Fibroblast of lung (primary cell): ENCODE data around the gene USP7.

Experiments used
- EZH2 ChIP-seq: IDR thresholded peaks from 2 replicates; pipeline ENCODE4 v1.5.1; 2012; ENCODE audit warnings: low read length, control low read depth, mild to moderate bottlenecking; ENCODE audit errors: missing control alignments
- TF ChIP-seq, protein P1 (sequence below), 2 donors: IDR thresholded peaks in 1 of 2; conservative IDR thresholded peaks in 1 of 2; 1 replicate in 1 of 2; 2 replicates in 1 of 2; pipeline ENCODE4 v1.5.1; 2011 to 2012; ENCODE audit warnings: low read length in 2 of 2, control low read depth in 1 of 2, inconsistent platforms in 1 of 2, low read depth in 1 of 2, mild to moderate bottlenecking in 1 of 2

DNA sequence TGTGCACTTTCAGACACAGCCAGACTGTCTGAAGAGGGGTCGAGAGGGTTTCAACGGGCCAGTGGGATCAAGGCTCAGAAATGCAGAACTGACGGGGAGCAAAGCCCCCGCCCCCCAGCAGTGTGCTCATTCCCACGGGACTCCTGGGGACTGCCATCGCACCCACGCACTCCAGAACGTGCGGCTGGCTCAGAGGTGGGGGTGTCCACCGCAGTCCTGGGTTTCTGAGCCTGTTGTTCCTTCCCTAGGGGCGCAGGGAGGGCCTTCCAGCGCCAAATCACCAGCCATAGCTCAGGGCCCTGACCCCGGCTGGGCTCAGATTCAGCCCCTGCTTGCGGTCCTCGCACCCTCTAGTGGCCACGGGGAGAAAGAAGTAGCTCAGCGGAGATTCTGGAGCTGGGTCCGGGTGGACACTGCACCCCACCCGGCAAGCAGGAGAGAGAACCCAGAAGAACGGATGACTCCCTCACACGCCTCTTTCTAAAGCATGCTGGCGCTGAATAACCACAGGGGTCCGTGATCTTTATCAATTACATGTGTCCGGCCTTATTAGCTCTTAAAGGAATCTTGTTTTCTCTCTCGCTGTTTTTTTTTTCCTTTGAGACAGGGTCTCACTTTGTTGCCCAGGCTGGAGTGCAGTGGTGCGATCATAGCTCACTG lies 45.0 kb upstream of the USP7 start:
- TF ChIP-seq, protein P1, sequence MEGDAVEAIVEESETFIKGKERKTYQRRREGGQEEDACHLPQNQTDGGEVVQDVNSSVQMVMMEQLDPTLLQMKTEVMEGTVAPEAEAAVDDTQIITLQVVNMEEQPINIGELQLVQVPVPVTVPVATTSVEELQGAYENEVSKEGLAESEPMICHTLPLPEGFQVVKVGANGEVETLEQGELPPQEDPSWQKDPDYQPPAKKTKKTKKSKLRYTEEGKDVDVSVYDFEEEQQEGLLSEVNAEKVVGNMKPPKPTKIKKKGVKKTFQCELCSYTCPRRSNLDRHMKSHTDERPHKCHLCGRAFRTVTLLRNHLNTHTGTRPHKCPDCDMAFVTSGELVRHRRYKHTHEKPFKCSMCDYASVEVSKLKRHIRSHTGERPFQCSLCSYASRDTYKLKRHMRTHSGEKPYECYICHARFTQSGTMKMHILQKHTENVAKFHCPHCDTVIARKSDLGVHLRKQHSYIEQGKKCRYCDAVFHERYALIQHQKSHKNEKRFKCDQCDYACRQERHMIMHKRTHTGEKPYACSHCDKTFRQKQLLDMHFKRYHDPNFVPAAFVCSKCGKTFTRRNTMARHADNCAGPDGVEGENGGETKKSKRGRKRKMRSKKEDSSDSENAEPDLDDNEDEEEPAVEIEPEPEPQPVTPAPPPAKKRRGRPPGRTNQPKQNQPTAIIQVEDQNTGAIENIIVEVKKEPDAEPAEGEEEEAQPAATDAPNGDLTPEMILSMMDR (conservative IDR thresholded peaks at IDR 0.05 in 1 of 2, IDR thresholded peaks at IDR 0.05 in 1 of 2; ENCODE audit: low read depth in 1 of 2, low read length in 2 of 2) = peak; percentile 90 to 94
- no peak for TF ChIP-seq EZH2
